ENCODE data around the gene ROCK1. TPM values are rescaled to one million over a fixed set of nuclear protein-coding genes. Genes with fewer than 3 reads are reported as not detected.
"Not testable (repeated sequence)": the region's sequence is repeated elsewhere in the genome, so short reads cannot be mapped to it uniquely, and the experiment has no call there.

Gene ROCK1
- total RNA-seq, 1 experiment from 2014 or later, result 50.3 TPM

DNA sequence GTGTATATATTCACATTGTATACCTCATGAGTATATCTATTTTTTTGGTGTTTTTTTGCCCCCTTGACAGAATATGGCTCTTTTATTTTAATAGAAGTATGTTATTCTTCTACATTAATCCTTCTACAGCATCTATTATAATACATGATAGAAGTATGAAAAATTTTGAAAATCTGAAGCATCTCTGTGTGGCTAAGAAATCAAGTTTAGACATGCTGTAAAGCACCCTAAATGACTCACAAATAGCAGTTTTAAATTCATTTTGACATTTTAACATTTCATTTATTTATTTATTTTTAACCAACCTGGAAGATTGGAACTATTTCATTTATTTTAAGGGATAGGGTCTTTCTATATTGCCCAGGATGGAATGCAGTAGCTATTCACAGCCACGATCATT, 33.8 kb upstream of the ROCK1 start:
- ChIA-PET POLR2A (no interaction called here), CTCF (no interaction called here)
- H3K36me3 ChIP-seq (ENCODE audit: control insufficient read depth, insufficient read depth, low read length), result no peaks in the 10 kb centered on the region
- no peak overlapping the region for H3K4me3 Mint-ChIP-seq (ENCODE audit: unreplicated experiment)
- no peaks in the 10 kb centered on the region; the same call in 1 of the 2 replicates for H3K9me3 ChIP-seq
- intact Hi-C loops (cut with micrococcal nuclease; ENCODE audit: unreplicated experiment), result no loop called here
- no peaks in the 10 kb centered on the region for H3K27me3 Mint-ChIP-seq (ENCODE audit: insufficient read depth, unreplicated experiment)
- peaks cover 13% of the 10 kb centered on the region for H3K4me1 Mint-ChIP-seq (ENCODE audit: low read depth, unreplicated experiment)
- H3K27ac Mint-ChIP-seq (ENCODE audit: unreplicated experiment), result no peak overlapping the region
- DNase-seq, result no peak
- no peaks in the 10 kb centered on the region for H3K27me3 ChIP-seq (replicated peaks; ENCODE audit: control insufficient read depth, insufficient read depth, low read length)
- H3K9me3 Mint-ChIP-seq (ENCODE audit: unreplicated experiment), result peaks cover 13% of the 10 kb centered on the region
- TF ChIP-seq CTCF (IDR thresholded peaks at IDR 0.05; ENCODE audit: insufficient read depth in 1 of 2, low read depth in 1 of 2, low read length in 1 of 2, severe bottlenecking in 1 of 2, unreplicated experiment in 1 of 2), result no peak
- H3K36me3 Mint-ChIP-seq (ENCODE audit: insufficient read depth, unreplicated experiment), result no peaks in the 10 kb centered on the region
- no peak overlapping the region for H3K4me3 ChIP-seq (ENCODE audit: low read depth, low read length)
- H3K4me1 ChIP-seq, result no peaks in the 10 kb centered on the region; the same call in 1 of the 2 replicates
- BruUV-seq (replicated peaks), result no TSS peak

GRCh38 chr18:21141668-21142422, 30.2 kb upstream of the ROCK1 start:
- POLR2A ChIA-PET, result no interaction called here
- H3K36me3 Mint-ChIP-seq (ENCODE audit: insufficient read depth, unreplicated experiment), result no peaks in the 10 kb centered on the region
- peaks cover 13% of the 10 kb centered on the region for H3K4me1 Mint-ChIP-seq (ENCODE audit: low read depth, unreplicated experiment)
- Histone ChIP-seq H3K36me3 (ENCODE audit: control insufficient read depth, insufficient read depth, low read length) (no peaks in the 10 kb centered on the region), H3K4me1 (no peaks in the 10 kb centered on the region; the same call in 1 of the 2 replicates), H3K27me3 (replicated peaks; ENCODE audit: control insufficient read depth, insufficient read depth, low read length) (no peaks in the 10 kb centered on the region), H3K9me3 (no peaks in the 10 kb centered on the region), H3K4me3 (ENCODE audit: low read depth, low read length) (no peak overlapping the region)
- DNase-seq, result peak in 1 of 2 experiments; percentile 21
- H3K27ac Mint-ChIP-seq (ENCODE audit: unreplicated experiment), result no peak overlapping the region
- TF ChIP-seq CTCF (IDR thresholded peaks at IDR 0.05; ENCODE audit: insufficient read depth in 1 of 2, low read depth in 1 of 2, low read length in 1 of 2, severe bottlenecking in 1 of 2, unreplicated experiment in 1 of 2), result no peak
- H3K4me3 Mint-ChIP-seq (ENCODE audit: unreplicated experiment), result no peak overlapping the region
- CTCF ChIA-PET, result no interaction called here
- intact Hi-C loops (cut with micrococcal nuclease; ENCODE audit: unreplicated experiment), result no loop called here
- peaks cover 10% of the 10 kb centered on the region for H3K9me3 Mint-ChIP-seq (ENCODE audit: unreplicated experiment)
- H3K27me3 Mint-ChIP-seq (ENCODE audit: insufficient read depth, unreplicated experiment), result no peaks in the 10 kb centered on the region
- no TSS peak for BruUV-seq (replicated peaks)

- POLR2A ChIA-PET; BruUV-seq (replicated peaks); H3K4me1 ChIP-seq; H3K9me3 ChIP-seq; DNase-seq; H3K4me3 ChIP-seq (ENCODE audit: low read depth, low read length); H3K36me3 ChIP-seq (ENCODE audit: control insufficient read depth, insufficient read depth, low read length); H3K4me3 Mint-ChIP-seq (ENCODE audit: unreplicated experiment); intact Hi-C loops (cut with micrococcal nuclease; ENCODE audit: unreplicated experiment); H3K36me3 Mint-ChIP-seq (ENCODE audit: insufficient read depth, unreplicated experiment); H3K27me3 Mint-ChIP-seq (ENCODE audit: insufficient read depth, unreplicated experiment); H3K27ac Mint-ChIP-seq (ENCODE audit: unreplicated experiment); CTCF ChIA-PET; H3K27me3 ChIP-seq (replicated peaks; ENCODE audit: control insufficient read depth, insufficient read depth, low read length): not testable (repeated sequence)
- peaks cover 13% of the 10 kb centered on the region for H3K4me1 Mint-ChIP-seq (ENCODE audit: low read depth, unreplicated experiment)
- peaks cover 10% of the 10 kb centered on the region for H3K9me3 Mint-ChIP-seq (ENCODE audit: unreplicated experiment)
Measured at GRCh38 chr18:21137719-21138488, 26.3 kb upstream of the ROCK1 start.
